Cerebellar cortex (tissue), 1 donor: ENCODE measurements around the gene TUBAL3.
"Not testable (repeated sequence)": the region's sequence is repeated elsewhere in the genome, so short reads cannot be mapped to it uniquely, and the experiment has no call there.

Experiments used
- DNase-seq: peaks from one replicate; pipeline ENCODE4 v3.0.0-alpha.2; 2015; ENCODE audit warnings: low spot score

The TUBAL3 gene

GRCh38 chr10:5423771-5424170, 19.1 kb upstream of the TUBAL3 start:
- DNase-seq = no peak

GRCh38 chr10:5419466-5420094, 15.0 kb upstream of the TUBAL3 start:
- DNase-seq = no peak

GRCh38 chr10:5418584-5418983, 14.0 kb upstream of the TUBAL3 start:
- DNase-seq = no peak

GRCh38 chr10:5416981-5417380, 12.4 kb upstream of the TUBAL3 start:
- DNase-seq = peak; percentile 89

GRCh38 chr10:5413012-5413938, 8.6 kb upstream of the TUBAL3 start:
- peak; percentile 65 for DNase-seq

- DNase-seq = peak; percentile 95
These were observed 7.8 kb upstream of the TUBAL3 start, which contains the start of gene NET1 for GRCh38 chr10:5412277-5412941. TSS of gene NET1 (plus strand) at chr10:5412557. CDS start at chr10:5412693, 136 bp downstream.

GRCh38 chr10:5411941-5412276, 7.3 kb upstream of the TUBAL3 start:
- DNase-seq = no peak

GRCh38 chr10:5410787-5411186, 6.2 kb upstream of the TUBAL3 start:
- DNase-seq = not testable (repeated sequence)

- DNase-seq = no peak
These were observed 2.3 kb upstream of the TUBAL3 start for GRCh38 chr10:5406918-5407317.

- DNase-seq = no peak
These were observed 1.8 kb downstream of the TUBAL3 start for GRCh38 chr10:5402798-5403197.

GRCh38 chr10:5400468-5401240, 4.0 kb downstream of the TUBAL3 start:
- peak; percentile 50 for DNase-seq

GRCh38 chr10:5399332-5399731, 5.3 kb downstream of the TUBAL3 start:
- no peak for DNase-seq

GRCh38 chr10:5396556-5397300, 7.9 kb downstream of the TUBAL3 start:
- peak; percentile 48 for DNase-seq

- DNase-seq = no peak
These were observed 9.5 kb downstream of the TUBAL3 start for GRCh38 chr10:5395168-5395567.

GRCh38 chr10:5393529-5393928, 11.1 kb downstream of the TUBAL3 start:
- DNase-seq = no peak

- DNase-seq = no peak
These were observed 12.8 kb downstream of the TUBAL3 start for GRCh38 chr10:5391790-5392189.

- no peak for DNase-seq
These were observed 13.9 kb downstream of the TUBAL3 start for GRCh38 chr10:5390607-5391205.

GRCh38 chr10:5387169-5387568, 17.5 kb downstream of the TUBAL3 start:
- DNase-seq = no peak

GRCh38 chr10:5385224-5385623, 19.4 kb downstream of the TUBAL3 start:
- DNase-seq = no peak

GRCh38 chr10:5381187-5381586, 23.4 kb downstream of the TUBAL3 start:
- DNase-seq = no peak

- not testable (repeated sequence) for DNase-seq
These were observed 24.2 kb downstream of the TUBAL3 start for GRCh38 chr10:5380395-5380794.
